OCI-LY7 (cell line): ENCODE results near the gene DNAJA3. TPM values are rescaled to one million over a fixed set of nuclear protein-coding genes. Genes with fewer than 3 reads are reported as not detected.

Experiments
- BruUV-seq: library from RNA; stranded (reverse); fragments of 400-500 nt; replicated peaks from 2 replicates; lab custom pipeline; 2021; lab: Mats Ljungman, UMichigan
- CTCF ChIA-PET: fragments of 300-600 bp; sonication (Branson Sonifier 250); formaldehyde crosslinking; loops from one replicate; lab custom pipeline; 2022; ENCODE audit warnings: antibody characterized with exemption; ENCODE audit not compliant: unreplicated experiment; lab: Charles Lee
- POLR2A ChIA-PET: fragments of 300-600 bp; sonication (Branson Sonifier 250); formaldehyde crosslinking; loops from one replicate; lab custom pipeline; 2022; ENCODE audit warnings: antibody characterized with exemption; lab: Charles Lee
- DNase-seq: peaks from one replicate; pipeline ENCODE4 v3.0.0-alpha.2; 2015; ENCODE audit warnings: low spot score
- H2AFZ ChIP-seq: fragments of 200-600 bp; sonication (generic), shearing (Covaris generic); 2 replicates; pipeline ENCODE4 v1.6.1; 2014; ENCODE audit warnings: mild to moderate bottlenecking, antibody characterized with exemption, low read length, moderate library complexity
- H3K27ac ChIP-seq: fragments of 200-600 bp; sonication (generic); 2 replicates; pipeline ENCODE4 v1.5.1; 2014; ENCODE audit warnings: mixed run types, low read depth, mild to moderate bottlenecking, moderate library complexity, low read length, inconsistent platforms; ENCODE audit not compliant: poor library complexity, severe bottlenecking
- H3K36me3 ChIP-seq: fragments of 200-600 bp; sonication (generic); 2 replicates; pipeline ENCODE4 v1.6.1; 2014; ENCODE audit warnings: mild to moderate bottlenecking, antibody characterized with exemption, low read length, moderate library complexity, mixed read lengths; ENCODE audit not compliant: insufficient read depth
- H3K4me1 ChIP-seq: fragments of 200-600 bp; sonication (generic); 2 replicates; pipeline ENCODE4 v1.5.1; 2014; ENCODE audit warnings: mild to moderate bottlenecking, low read length; ENCODE audit not compliant: insufficient read depth, poor library complexity, severe bottlenecking
- H3K4me2 ChIP-seq: fragments of 200-600 bp; sonication (generic); 2 replicates; pipeline ENCODE4 v1.6.1; 2014; ENCODE audit warnings: mild to moderate bottlenecking, low read length
- H3K4me3 ChIP-seq: fragments of 200-600 bp; sonication (generic); 2 replicates; pipeline ENCODE4 v1.5.1; 2014; ENCODE audit warnings: mild to moderate bottlenecking, low read depth, low read length; ENCODE audit not compliant: poor library complexity, severe bottlenecking
- H3K79me2 ChIP-seq: fragments of 200-600 bp; sonication (generic); 2 replicates; pipeline ENCODE4 v1.6.1; 2016; ENCODE audit warnings: low read depth, mild to moderate bottlenecking, low read length, moderate library complexity, mixed read lengths; ENCODE audit not compliant: insufficient read depth
- H3K9me2 ChIP-seq: fragments of 200-600 bp; sonication (generic); 2 replicates; pipeline ENCODE4 v1.6.1; 2016; ENCODE audit warnings: mild to moderate bottlenecking, low read length, mixed read lengths; ENCODE audit not compliant: insufficient read depth
- H3K9me3 ChIP-seq: fragments of 200-600 bp; sonication (generic); 2 replicates; pipeline ENCODE4 v1.6.1; 2014; ENCODE audit warnings: mild to moderate bottlenecking, mixed run types, low read length, mixed read lengths
- H4K20me1 ChIP-seq: fragments of 200-600 bp; sonication (generic); 2 replicates; pipeline ENCODE4 v1.6.1; 2014; ENCODE audit warnings: mild to moderate bottlenecking, antibody characterized with exemption, low read length, moderate library complexity, mixed read lengths; ENCODE audit not compliant: insufficient read depth
- CTCF ChIP-seq: fragments of 200-600 bp; sonication (generic); conservative IDR thresholded peaks from 2 replicates; pipeline ENCODE4 v1.5.1; 2014; ENCODE audit warnings: mild to moderate bottlenecking, antibody characterized with exemption, low read length, moderate library complexity, mixed read lengths
- EZH2phosphoT487 ChIP-seq: fragments of 200-600 bp; sonication (generic); IDR thresholded peaks from 2 replicates; pipeline ENCODE4 v1.6.1; 2018; ENCODE audit warnings: low read depth, borderline replicate concordance, mild to moderate bottlenecking, mixed run types, antibody characterized with exemption, low read length, moderate library complexity, mixed read lengths
- intact Hi-C: fragments of 100-400 bp; cut with micrococcal nuclease; formaldehyde crosslinking; loops from one replicate; pipeline ENCODE4 v1.10.0; 2022; ENCODE audit not compliant: unreplicated experiment
- total RNA-seq, 2 experiments: library from RNA; depleted of rRNA in 1 of 2; stranded (reverse); fragments of >200 nt in 1 of 2; shearing (Covaris generic) in 1 of 2; gene quantifications; 2 replicates each; pipeline ENCODE4 v1.2.3, GENCODE V29; 2014 to 2022

DNAJA3 gene
- total RNA-seq, 2 experiments from 2014 or later, result 89.8 to 94.3 TPM

DNA sequence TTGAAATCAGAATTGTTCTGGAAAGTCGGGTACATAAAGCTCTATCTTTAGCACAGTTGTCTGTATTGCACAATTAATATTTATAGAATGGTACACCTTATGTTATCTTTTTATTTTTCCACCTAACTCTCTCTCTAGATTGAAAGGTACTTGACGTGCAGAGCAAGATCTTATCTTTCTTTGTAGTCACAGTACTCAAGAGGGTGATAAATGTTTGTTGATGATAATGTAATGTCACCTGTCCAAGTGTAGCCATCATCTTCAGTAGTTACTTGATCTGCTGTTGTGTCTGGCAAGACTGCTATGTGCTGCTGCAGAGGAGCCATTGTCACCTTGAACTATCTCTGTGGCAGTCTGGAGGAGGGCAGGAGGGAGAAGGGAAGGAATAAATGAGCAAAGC lies 55.9 kb downstream of the DNAJA3 start:
- no peaks in the 10 kb centered on the region for H3K9me2 ChIP-seq
- no peak overlapping the region for H3K4me3 ChIP-seq
- ChIA-PET CTCF (no interaction called here), POLR2A (no interaction called here)
- peaks cover 6% of the 10 kb centered on the region for H4K20me1 ChIP-seq
- intact Hi-C loops, result no loop called here
- peaks cover 46% of the 10 kb centered on the region; the same call in 1 of the 2 replicates for H3K79me2 ChIP-seq
- H3K27ac ChIP-seq, result no peak overlapping the region
- BruUV-seq, result no TSS peak
- no peak for DNase-seq
- no peak for TF ChIP-seq CTCF
- TF ChIP-seq EZH2phosphoT487, result no peak
- no peak overlapping the region for H3K4me2 ChIP-seq
- H3K36me3 ChIP-seq, result peaks cover 23% of the 10 kb centered on the region
- H2AFZ ChIP-seq, result no peak overlapping the region
- H3K4me1 ChIP-seq, result peaks cover 10% of the 10 kb centered on the region
- no peaks in the 10 kb centered on the region for H3K9me3 ChIP-seq

- H3K4me1 ChIP-seq, result peaks cover 10% of the 10 kb centered on the region
- intact Hi-C loops, result no loop called here
- BruUV-seq, result no TSS peak
- H3K4me2 ChIP-seq, result no peak overlapping the region
- peaks cover 42% of the 10 kb centered on the region; the same call in 1 of the 2 replicates for H3K79me2 ChIP-seq
- H3K9me3 ChIP-seq, result no peaks in the 10 kb centered on the region
- H2AFZ ChIP-seq, result no peak overlapping the region
- no peaks in the 10 kb centered on the region for H3K9me2 ChIP-seq
- CTCF ChIA-PET, result no interaction called here
- peaks cover 6% of the 10 kb centered on the region for H4K20me1 ChIP-seq
- TF ChIP-seq CTCF (no peak), EZH2phosphoT487 (no peak)
- peaks cover 27% of the 10 kb centered on the region for H3K36me3 ChIP-seq
- no peak overlapping the region for H3K27ac ChIP-seq
- H3K4me3 ChIP-seq, result no peak overlapping the region
- DNase-seq, result no peak
- POLR2A ChIA-PET, result no interaction called here
These were observed 56.3 kb downstream of the DNAJA3 start for GRCh38 chr16:4481963-4482362.

DNA sequence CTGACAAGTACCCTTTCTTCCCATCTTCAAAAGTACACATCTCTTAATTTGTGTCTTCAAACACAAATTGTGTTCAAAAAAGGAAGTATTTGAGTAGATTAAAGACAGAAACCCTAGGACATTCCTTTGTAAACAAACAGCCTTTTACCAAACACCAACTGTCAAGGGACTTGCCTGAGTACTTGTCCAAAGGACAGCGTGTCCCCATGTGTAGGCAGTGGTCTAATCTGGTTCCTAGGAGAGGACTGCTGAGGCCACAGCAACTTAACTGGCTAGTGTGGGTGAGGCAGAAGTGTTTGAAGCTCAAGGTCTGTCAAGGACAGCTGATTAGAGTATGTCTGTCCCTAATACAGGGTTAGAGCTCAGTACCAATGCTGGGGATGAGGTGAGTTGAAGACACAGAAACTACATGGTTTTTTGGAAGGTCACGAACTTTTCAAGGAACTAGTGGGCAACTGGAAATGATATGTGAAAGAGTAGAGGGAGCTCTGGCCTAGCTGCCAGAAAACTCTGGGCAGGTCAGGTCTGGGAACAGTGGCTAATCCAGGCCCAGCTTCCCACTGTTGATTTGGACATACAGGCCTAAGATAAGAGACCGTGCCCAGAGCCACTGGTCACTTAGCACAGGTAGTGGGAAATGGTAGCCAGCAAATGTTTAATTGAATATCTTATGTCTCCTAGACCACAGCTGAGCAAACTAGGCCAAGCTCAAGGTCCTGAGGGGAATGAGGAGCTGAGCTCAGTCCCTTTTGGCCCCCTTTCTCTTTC lies 60.6 kb downstream of the DNAJA3 start:
- Histone ChIP-seq H3K4me3 (no peak overlapping the region), H3K36me3 (peaks cover 49% of the 10 kb centered on the region), H3K9me2 (no peaks in the 10 kb centered on the region), H3K9me3 (no peaks in the 10 kb centered on the region), H3K79me2 (peaks cover 10% of the 10 kb centered on the region; the same call in 1 of the 2 replicates), H3K4me2 (no peak overlapping the region), H2AFZ (no peak overlapping the region), H3K27ac (no peak overlapping the region), H4K20me1 (peaks cover 6% of the 10 kb centered on the region), H3K4me1 (no peaks in the 10 kb centered on the region)
- no peak for DNase-seq
- ChIA-PET CTCF (no interaction called here), POLR2A (no interaction called here)
- no TSS peak for BruUV-seq
- TF ChIP-seq EZH2phosphoT487, result no peak
- intact Hi-C loops, result no loop called here
